ENCODE results near the gene RIT1.

GRCh38 chr1:155847823-155848529, 63.2 kb downstream of the RIT1 start:
- TF ChIP-seq CTCF (IDR thresholded peaks at IDR 0.05) (no peak), REST (IDR thresholded peaks at IDR 0.05; ENCODE audit: insufficient read depth in 1 of 2, low read depth in 2 of 2, low read length in 1 of 2) (no peak), POLR2AphosphoS5 (IDR thresholded peaks at IDR 0.05; ENCODE audit: low read depth, low read length) (no peak)

Measured in Panc1 (cell line).